ENCODE data around the gene TPI1.

- TF ChIP-seq POLR2A (IDR thresholded peaks at IDR 0.05) (no peak), CTCF (IDR thresholded peaks at IDR 0.05) (no peak)
These were observed 6.4 kb upstream of the TPI1 start for GRCh38 chr12:6860942-6861341.

All from thyroid gland (tissue), 4 donors.